Glutamatergic neuron (in vitro differentiated cells): ENCODE data around the gene CHN2. TPM values are rescaled to one million over a fixed set of nuclear protein-coding genes. Genes with fewer than 3 reads are reported as not detected.

Experiments
- DNase-seq: peaks from one replicate; pipeline ENCODE4 v3.0.0; 2022
- H3K27ac Mint-ChIP-seq: one replicate; pipeline ENCODE4 v1.8.0; 2020; ENCODE audit warnings: mild to moderate bottlenecking, mixed read lengths, inconsistent platforms; ENCODE audit not compliant: unreplicated experiment
- H3K27me3 Mint-ChIP-seq: one replicate; pipeline ENCODE4 v1.8.0; 2020; ENCODE audit warnings: mild to moderate bottlenecking, moderate library complexity, mixed read lengths, inconsistent platforms; ENCODE audit not compliant: unreplicated experiment
- H3K36me3 Mint-ChIP-seq: one replicate; pipeline ENCODE4 v1.8.0; 2020; ENCODE audit warnings: mild to moderate bottlenecking, mixed read lengths, inconsistent platforms; ENCODE audit not compliant: unreplicated experiment
- H3K4me1 Mint-ChIP-seq: one replicate; pipeline ENCODE4 v1.8.0; 2020; ENCODE audit warnings: mild to moderate bottlenecking, low read depth, mixed read lengths, inconsistent platforms; ENCODE audit not compliant: unreplicated experiment
- H3K4me3 Mint-ChIP-seq: one replicate; pipeline ENCODE4 v1.8.0; 2020; ENCODE audit warnings: mild to moderate bottlenecking, mixed read lengths, inconsistent platforms; ENCODE audit not compliant: unreplicated experiment
- H3K9me3 Mint-ChIP-seq: one replicate; pipeline ENCODE4 v1.8.0; 2020; ENCODE audit warnings: mild to moderate bottlenecking, moderate library complexity, mixed read lengths, inconsistent platforms; ENCODE audit not compliant: unreplicated experiment
- CTCF ChIP-seq: fragments of 200-600 bp; sonication (generic); IDR thresholded peaks from one replicate; pipeline ENCODE4 v1.5.0; 2021; ENCODE audit not compliant: partially characterized antibody, unreplicated experiment
- total RNA-seq: library from RNA; stranded (reverse); fragmentation: NEBNext Ultra II Directional; extraction: Animal tissue kit (Norgen Biotek cat#: 25700); gene quantifications from one replicate; pipeline ENCODE4 v1.2.1, GENCODE V29; 2021; ENCODE audit not compliant: unreplicated experiment

The CHN2 gene
- total RNA-seq, 1 donor from 2014 or later, result 63.2 TPM

DNA sequence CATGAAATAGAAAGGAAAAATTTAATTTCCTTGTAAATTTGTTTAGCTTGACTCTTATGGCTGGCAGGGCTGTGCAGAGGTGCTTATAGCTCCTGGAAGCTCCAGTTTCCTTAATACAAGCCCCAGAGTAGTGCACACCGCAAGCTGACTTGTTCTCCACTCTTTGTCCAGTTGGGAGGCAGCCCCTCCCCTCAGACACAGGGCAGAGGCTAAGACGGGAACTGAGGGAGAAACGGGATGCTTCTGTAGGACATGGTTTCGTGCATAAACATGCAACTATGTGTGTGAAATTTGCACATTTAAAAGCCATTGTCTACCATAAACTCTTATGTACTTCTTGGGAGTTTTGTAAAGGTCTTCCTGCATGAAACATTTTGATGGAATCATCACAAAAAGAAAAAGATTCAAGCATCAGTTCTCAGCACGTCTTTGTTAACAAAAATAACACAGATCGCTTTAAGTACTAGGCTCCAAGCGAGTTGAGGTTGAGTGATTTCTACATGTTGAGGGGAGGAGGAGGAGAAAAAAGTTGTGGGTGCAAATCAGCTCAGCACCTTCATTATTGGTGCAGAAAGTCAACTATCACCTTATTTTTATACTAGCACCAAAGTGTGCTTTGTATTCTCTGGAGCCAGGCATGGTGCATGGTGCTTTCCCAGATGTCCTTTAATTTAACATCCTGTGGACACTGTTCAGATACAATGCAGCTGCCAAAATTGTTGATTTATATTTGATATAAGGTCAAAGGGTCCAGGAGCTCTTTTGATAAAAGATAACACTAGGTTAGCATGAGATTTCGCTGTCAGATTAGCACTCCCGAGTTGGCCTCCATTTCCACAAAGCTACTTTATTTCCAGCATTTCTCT, 124.5 kb downstream of the CHN2 start:
- Mint-ChIP-seq H3K36me3 (peaks cover 4% of the 10 kb centered on the region), H3K4me3 (peak overlapping the region; percentile 82), H3K9me3 (peaks cover 9% of the 10 kb centered on the region), H3K4me1 (peaks cover 53% of the 10 kb centered on the region), H3K27ac (peak overlapping the region; percentile 99), H3K27me3 (peaks cover 9% of the 10 kb centered on the region)
- no peak for TF ChIP-seq CTCF
- no peak for DNase-seq

DNA sequence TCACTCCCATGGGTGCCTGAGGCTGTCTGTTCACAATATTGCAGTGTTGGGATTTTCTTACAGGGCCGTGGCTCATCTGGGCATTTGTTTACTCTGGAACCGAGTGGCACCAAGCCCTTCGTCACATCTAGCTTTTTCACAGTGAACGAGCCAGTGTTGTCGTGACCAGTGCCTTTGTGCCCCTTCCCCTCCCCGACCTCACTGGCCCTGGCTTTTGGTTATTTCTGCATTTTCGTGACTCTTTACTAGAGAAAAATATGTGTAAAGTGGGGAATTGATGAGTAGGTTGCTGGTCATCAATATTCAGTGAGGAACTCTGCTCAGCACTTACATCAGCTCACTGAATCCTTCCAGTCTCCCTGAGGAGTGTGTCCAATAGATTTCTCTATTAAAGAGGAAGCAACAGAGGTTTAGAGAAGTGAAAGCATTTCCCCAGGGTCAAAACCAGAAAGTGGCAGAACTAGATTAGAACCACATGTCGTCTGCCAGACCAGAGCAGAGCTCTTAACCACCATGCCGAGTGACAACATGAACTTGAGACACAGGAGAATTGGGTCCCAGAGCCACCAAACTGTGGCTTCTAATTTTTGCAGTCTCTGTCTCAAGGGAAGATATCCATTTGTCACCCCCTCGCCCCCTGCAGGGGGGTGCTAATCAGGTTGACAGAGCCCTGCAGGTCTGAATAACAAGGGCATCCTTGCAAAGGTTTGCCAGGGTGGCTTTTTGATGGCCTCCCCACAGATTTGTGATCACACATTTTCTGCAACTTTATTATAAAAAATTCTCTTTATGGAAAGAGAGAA, 125.3 kb downstream of the CHN2 start:
- Mint-ChIP-seq H3K27ac (peak overlapping the region; percentile 99), H3K36me3 (peaks cover 4% of the 10 kb centered on the region), H3K9me3 (peaks cover 9% of the 10 kb centered on the region), H3K27me3 (peaks cover 9% of the 10 kb centered on the region), H3K4me3 (peak overlapping the region; percentile 82), H3K4me1 (peaks cover 55% of the 10 kb centered on the region)
- TF ChIP-seq CTCF, result peak; percentile 23
- peak; percentile 33 for DNase-seq

GRCh38 chr7:29320577-29320976, 126.0 kb downstream of the CHN2 start:
- peaks cover 4% of the 10 kb centered on the region for H3K36me3 Mint-ChIP-seq
- H3K27me3 Mint-ChIP-seq, result peaks cover 9% of the 10 kb centered on the region
- peaks cover 9% of the 10 kb centered on the region for H3K9me3 Mint-ChIP-seq
- peaks cover 56% of the 10 kb centered on the region for H3K4me1 Mint-ChIP-seq
- no peak for DNase-seq
- TF ChIP-seq CTCF, result no peak
- peak overlapping the region; percentile 17 for H3K4me3 Mint-ChIP-seq
- peak overlapping the region; percentile 99 for H3K27ac Mint-ChIP-seq

DNA sequence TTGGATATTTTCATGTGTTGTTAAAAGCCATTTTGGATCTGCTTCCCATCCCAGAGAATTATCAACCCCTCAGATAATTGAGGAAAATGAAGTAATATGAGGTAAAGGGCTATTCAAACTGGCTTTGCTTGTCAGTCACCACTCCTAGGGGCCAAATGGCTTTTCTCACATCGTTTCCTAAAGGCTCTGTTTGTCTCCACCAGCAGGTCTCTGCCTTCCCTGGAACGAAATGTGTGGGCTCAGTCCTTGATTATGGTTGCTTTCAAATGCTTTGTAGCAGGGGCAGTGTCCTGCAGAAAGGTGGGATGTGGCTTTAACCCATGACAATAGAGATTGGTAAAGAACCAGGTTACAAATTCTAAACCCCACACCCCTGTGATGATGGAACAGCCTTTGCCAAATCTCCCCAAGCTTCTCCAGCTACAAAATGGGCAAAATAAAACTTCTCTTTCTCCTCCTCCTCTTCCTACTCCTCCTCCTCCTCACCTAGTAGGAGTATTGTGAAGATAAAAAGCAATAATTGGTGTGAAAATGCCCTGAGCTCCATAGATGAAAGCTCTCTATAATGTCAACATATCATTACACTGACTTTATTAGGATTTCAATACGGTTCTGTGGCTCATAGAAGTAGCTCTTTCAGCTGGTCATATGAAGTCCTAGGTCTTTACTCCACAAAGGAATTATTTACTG, 127.6 kb downstream of the CHN2 start:
- Mint-ChIP-seq H3K4me1 (peaks cover 52% of the 10 kb centered on the region), H3K4me3 (no peak overlapping the region), H3K27ac (peak overlapping the region; percentile 3), H3K9me3 (peaks cover 9% of the 10 kb centered on the region), H3K36me3 (peaks cover 4% of the 10 kb centered on the region), H3K27me3 (peaks cover 9% of the 10 kb centered on the region)
- no peak for TF ChIP-seq CTCF
- DNase-seq, result no peak
